ENCODE data around the gene C3orf20. TPM values are rescaled to one million over a fixed set of nuclear protein-coding genes. Genes with fewer than 3 reads are reported as not detected.

Gene C3orf20
- polyA plus RNA-seq, 3 donors: 0.30 to 0.34 (median 0.32) TPM

DNA sequence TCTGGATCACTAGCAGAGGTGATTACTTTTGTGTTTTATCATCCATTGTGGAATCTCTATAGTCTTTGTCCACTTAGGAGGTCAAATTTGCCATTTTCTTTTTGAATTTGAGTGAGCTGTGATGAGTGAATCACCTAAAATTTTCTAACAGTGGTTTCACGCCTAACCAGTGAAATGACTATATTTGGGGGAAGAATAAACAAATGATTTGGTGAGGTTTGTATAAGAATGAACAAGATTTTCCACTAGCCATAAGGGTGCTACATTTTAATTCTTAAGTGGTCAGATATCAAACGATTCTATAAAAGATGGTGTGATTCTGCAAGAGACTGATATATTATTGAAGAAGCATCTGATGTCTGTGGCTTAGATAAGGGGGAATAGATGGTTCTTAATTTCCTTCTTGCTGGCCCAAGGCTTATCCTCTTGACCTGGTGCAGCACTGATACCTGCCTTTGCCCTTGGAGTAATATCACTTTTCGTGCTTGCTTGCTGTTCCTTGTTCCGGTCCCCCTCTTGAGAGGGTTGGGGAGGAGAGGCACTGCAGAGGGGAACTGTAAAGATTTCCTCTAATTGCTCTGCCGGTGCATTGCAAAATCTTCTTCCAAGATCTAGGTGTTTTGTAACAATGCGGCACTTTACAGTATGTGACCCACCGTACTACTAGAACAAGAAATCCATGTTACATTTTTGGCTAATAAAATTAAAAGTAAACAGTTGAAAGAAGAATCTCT lies 14.5 kb downstream of the C3orf20 start:
- DNase-seq (ENCODE audit: extremely low read depth in 1 of 11, low read depth in 9 of 11, low spot score in 4 of 11): no peak

DNA sequence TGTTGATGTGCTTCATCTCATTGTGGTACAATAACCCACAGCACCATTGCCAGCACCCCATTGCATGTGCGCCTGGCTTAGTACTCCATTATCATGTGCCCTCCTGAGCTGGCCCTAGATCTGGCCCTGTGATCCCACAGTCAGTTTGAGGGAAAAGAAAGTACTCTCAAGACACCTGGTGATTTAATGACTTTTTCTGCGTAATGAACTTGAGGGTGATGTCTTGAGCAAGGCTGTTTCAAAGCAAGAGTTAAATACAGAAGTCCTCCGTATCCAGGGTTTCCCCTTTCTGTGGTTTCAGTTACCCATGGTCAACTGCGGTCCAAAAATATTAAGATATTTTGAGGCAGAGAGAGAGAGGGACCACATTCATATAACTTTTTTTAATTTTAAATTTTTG lies 16.3 kb downstream of the C3orf20 start:
- DNase-seq (ENCODE audit: extremely low read depth in 1 of 11, low read depth in 9 of 11, low spot score in 4 of 11): no peak

DNA sequence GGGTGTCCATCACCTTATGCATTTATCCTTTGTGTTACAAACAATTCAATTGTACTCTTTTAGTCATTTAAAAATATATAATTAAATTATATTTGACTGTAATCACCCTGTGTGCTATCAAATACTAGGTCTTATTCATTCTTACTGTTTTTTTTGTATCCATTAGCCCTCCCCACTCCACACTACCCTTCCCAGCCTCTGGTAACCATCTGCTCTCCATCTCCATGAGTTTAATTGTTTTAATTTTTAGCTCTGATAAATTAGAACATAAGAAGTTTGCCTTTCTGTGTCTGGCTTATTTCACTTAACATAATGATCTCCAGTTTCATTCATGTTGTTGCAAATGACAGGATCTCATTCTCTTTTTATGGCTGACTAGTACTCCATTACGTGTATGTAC lies 16.8 kb downstream of the C3orf20 start:
- no peak for DNase-seq (ENCODE audit: extremely low read depth in 1 of 11, low read depth in 9 of 11, low spot score in 4 of 11)

GRCh38 chr3:14698601-14699244 lies 23.8 kb downstream of the C3orf20 start:
- DNase-seq (ENCODE audit: extremely low read depth in 1 of 11, low read depth in 9 of 11, low spot score in 4 of 11): no peak

DNA sequence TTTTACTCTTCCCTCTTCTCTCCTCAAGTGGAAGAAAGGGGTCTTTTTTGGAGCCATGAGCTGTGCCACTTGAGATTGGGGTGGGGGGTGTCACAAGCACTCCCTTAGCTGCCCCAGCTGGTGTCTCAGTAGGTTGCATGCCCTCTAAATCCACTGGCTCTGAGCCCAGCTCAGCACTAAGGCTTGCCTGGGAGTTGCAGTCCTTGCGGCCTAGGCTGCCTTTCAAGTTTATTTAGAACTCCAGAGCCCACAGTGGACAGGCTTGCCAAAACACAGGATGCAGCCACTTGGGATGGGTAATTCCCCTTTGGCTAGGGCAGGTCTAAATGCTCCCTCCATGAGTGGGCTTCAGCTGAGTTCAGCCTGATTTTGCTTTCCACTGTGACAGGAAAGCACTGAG lies 24.7 kb downstream of the C3orf20 start:
- DNase-seq (ENCODE audit: extremely low read depth in 1 of 11, low read depth in 9 of 11, low spot score in 4 of 11): no peak

DNA sequence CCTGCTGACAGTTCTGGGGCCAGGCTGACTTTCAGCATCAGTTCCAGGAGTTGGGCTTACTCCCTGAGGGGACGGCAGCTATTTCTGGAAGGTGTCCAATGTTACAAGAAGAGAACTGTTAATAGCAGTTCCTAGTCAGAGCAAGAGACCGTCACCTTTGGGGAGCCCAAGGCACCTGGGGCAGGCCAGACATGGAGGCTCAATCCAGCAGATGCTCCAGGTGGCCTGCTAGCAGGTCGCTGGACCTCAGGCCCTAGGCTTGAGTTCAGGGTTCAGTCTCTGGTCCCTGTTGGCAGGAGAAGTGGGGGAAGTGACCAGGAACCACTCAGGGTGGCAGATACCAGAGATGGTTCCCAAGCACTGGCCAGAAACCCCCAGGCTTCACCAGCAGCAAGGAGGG lies 25.9 kb downstream of the C3orf20 start:
- no peak for DNase-seq (ENCODE audit: extremely low read depth in 1 of 11, low read depth in 9 of 11, low spot score in 4 of 11)

DNA sequence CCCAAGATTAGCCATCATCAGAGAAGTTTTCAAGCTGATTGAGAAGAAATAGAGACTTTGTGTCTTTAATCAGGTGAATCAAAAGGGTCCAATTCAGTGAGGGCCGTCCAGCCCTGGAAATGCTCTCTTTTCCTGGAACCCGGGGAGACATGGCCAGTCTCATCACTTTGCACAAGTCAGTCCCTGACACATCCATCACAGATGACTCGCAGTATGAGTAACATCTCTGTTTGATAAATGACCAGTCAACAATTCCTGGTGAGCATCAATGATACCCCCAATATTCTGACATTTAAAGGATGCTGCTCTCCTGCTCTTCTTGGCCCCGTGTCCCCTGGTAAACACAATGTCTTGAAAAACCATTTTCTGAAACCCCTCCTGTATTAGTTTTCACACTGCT lies 26.7 kb downstream of the C3orf20 start:
- no peak for DNase-seq (ENCODE audit: extremely low read depth in 1 of 11, low read depth in 9 of 11, low spot score in 4 of 11)

DNA sequence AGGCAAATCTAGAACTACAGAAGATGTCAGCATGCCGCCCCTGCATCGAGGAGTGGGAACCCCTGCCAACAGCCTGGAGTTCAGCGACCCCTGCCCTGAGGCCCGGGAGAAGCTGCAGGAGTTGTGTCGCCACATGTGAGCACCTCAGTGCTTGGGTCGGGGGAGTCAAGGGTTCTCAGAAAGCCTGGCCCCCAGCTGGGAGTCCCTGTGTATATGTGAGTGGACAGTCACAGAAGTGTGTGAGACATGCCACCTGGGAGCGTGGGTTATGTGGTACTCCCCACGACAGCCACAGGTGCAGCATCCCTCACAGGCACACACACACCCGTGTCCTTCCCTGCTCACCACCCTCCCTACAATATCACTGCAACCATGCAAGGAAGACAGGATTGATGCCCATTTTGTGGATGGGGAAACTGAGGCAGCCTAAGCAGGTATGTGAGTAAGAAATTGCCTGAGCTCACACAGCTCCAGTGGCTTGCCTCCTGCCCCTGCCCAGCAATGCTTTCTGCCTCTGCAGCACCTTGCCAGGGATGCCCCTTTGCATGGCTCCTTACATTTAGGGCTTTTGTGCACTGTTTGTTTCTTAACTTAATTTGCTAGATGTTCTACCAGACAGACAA lies 28.3 kb downstream of the C3orf20 start:
- no peak for DNase-seq (ENCODE audit: extremely low read depth in 1 of 11, low read depth in 9 of 11, low spot score in 4 of 11)

- no peak for DNase-seq (ENCODE audit: extremely low read depth in 1 of 11, low read depth in 9 of 11, low spot score in 4 of 11)
Observed at GRCh38 chr3:14703791-14704190, 28.9 kb downstream of the C3orf20 start.

- DNase-seq (ENCODE audit: extremely low read depth in 1 of 11, low read depth in 9 of 11, low spot score in 4 of 11): no peak
Observed at GRCh38 chr3:14706096-14706495, 31.2 kb downstream of the C3orf20 start.

DNA sequence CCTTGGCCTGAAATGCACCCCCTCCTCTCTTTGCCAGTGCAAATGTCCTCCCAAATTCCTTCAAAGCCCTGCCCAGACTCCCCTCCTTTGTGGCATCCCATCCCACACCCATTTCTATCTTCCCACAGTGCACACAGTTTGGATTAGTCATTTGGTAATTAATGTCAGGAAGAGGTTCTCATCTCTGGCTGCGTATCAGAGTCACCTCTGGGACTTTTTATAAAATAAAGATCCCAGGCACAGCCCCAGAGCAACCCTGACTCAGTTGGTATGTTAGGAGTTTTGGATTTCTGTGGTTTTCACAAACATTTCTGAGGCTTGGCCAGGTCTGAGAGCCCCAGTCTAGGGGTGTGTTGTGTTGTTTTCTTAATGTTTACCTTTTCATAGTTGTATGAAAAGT lies 41.6 kb downstream of the C3orf20 start:
- DNase-seq (ENCODE audit: extremely low read depth in 1 of 11, low read depth in 9 of 11, low spot score in 4 of 11): no peak

- DNase-seq (ENCODE audit: extremely low read depth in 1 of 11, low read depth in 9 of 11, low spot score in 4 of 11): no peak
Observed at GRCh38 chr3:14717307-14717706, 42.4 kb downstream of the C3orf20 start.

DNA sequence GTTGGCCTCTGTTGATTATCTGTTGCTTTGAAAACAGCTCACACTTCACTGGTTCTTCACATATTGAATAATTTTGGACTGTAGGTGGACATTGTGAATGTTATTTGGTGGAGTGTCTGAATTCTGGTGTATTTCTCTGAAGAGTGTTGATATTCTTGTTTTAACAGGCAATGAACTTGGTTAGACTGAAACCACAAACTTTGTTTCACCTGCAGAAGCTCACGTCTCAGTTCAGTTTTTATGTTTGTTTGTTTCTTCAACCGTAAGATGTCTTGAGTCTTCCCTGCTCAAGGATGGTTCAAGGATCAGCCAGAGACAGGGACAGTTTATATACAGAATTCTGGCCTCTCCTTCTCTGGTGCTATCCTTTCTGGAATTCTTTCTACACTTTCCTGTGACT lies 43.6 kb downstream of the C3orf20 start:
- DNase-seq (ENCODE audit: extremely low read depth in 1 of 11, low read depth in 9 of 11, low spot score in 4 of 11): no peak

- no peak for DNase-seq (ENCODE audit: extremely low read depth in 1 of 11, low read depth in 9 of 11, low spot score in 4 of 11)
Observed at GRCh38 chr3:14719006-14719405, 44.1 kb downstream of the C3orf20 start.

DNA sequence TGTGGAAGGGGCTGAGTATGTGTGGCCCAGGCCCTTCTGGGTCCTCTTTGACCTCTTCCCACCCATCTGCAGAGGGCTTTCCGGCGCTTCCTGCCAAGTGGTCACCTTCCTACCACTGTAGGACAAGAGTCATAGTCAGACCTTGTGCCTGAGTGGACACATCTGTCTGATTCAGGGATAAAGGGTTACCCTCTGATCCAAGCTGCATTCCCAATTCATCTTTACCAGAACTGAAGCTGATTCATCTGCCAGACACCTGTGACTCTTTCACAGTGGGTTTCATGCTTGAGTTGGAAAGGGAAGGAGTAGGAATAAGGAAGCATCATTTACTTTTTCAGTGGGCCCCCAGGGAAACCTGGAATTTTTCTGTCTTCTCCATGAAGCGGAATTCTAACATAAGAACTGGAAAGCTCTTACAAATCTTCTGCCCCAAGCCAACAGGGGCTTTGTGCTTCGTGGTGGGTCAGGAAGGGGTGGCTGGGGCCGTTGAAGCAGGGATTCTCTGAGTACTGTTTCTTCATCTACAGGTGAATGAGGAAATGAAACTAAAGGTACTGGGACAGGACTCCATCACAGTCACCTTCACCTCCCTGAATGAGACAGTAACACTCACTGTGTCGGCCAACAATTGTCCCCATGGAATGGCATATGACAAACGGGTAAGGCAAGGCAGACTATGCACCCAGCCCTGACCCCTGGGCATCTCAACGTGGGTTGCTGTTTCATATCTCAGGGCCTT lies 46.4 kb downstream of the C3orf20 start:
- no peak for DNase-seq (ENCODE audit: extremely low read depth in 1 of 11, low read depth in 9 of 11, low spot score in 4 of 11)

DNA sequence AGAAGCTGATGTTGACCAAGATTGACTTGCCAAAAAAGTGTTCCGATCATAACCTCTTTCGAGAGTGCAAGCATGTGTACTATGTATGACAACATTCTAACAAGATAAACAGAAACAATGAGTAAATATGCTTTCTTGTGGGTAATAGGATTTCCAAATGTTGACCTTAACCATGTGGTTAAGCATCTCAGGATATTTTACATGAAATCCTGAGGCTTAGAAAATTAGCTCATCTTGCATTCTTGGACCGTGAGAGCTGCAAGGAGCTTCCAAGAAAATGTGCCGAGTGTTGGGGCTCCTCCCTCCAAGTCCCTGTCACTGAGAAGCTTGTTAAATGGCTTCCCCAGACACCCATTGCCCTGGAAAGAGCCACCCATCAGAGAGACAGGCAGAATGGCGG lies 50.1 kb downstream of the C3orf20 start:
- peak in 1 of 11 donors; percentile 14 for DNase-seq (ENCODE audit: extremely low read depth in 1 of 11, low read depth in 9 of 11, low spot score in 4 of 11)

DNA sequence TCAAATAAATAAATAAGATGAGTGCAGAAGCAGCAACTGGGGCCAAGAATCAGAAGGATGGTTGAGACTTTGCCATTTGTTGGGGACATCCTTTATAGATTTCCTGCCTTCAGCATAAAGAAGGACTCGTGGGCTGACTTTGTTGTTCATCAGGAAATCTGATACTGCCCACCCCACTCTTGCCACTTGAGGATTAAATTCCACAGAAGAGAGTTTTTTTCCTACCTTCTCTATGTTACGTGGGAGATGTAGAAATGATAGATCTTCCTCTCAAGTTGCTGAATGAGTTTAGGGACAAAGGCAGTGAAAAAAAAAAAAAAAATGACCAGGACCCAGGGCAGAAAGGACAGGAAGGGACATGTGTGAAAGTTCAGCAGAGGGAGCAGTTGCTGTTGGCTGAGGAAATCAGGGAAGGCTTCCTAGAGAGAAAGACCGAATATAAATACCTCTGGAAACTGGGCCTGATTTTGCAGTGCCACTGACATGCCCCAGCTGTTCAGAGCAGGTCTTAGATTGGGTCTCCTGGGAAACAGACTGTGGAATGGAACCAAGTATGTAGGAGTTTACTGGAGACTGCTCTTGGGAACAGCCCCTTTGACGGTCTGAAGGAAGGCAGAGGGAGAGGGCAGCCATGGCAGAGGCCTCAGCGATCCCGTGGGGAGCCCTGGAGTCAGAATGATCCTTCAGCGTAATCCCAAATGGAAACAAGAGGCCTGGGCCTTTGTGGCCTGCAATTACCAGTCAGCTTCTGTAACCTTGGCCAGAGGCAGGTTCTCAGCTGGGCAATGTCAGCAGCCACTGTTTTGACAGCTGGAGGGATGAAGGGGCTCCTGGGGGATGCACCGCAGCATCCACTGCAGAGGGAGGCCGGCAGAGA lies 50.9 kb downstream of the C3orf20 start:
- peak; percentile 54 to 87 (median 76) for DNase-seq (ENCODE audit: extremely low read depth in 1 of 11, low read depth in 9 of 11, low spot score in 4 of 11)

- no peak for DNase-seq (ENCODE audit: extremely low read depth in 1 of 11, low read depth in 9 of 11, low spot score in 4 of 11)
Observed at GRCh38 chr3:14726441-14726780, 51.5 kb downstream of the C3orf20 start.

- no peak for DNase-seq (ENCODE audit: extremely low read depth in 1 of 11, low read depth in 9 of 11, low spot score in 4 of 11)
Observed at GRCh38 chr3:14728113-14728512, 53.2 kb downstream of the C3orf20 start.
